Urinary bladder (tissue), 4 donors: ENCODE data around the gene GNAL. TPM values are rescaled to one million over a fixed set of nuclear protein-coding genes. Genes with fewer than 3 reads are reported as not detected.
"Not testable (repeated sequence)": the region's sequence is repeated elsewhere in the genome, so short reads cannot be mapped to it uniquely, and the experiment has no call there.

ENCODE experiments used
- DNase-seq: peaks from one replicate; pipeline ENCODE4 v3.0.0-alpha.2; 2015; ENCODE audit errors: extremely low spot score
- H3K27ac ChIP-seq: one replicate; pipeline ENCODE4 v1.5.1; 2013; ENCODE audit warnings: low read depth, mild to moderate bottlenecking, moderate library complexity
- H3K36me3 ChIP-seq: one replicate; pipeline ENCODE4 v1.6.1; 2013; ENCODE audit warnings: mild to moderate bottlenecking, moderate library complexity; ENCODE audit not compliant: insufficient read depth
- H3K4me1 ChIP-seq: one replicate; pipeline ENCODE4 v1.6.1; 2013; ENCODE audit warnings: mild to moderate bottlenecking, moderate library complexity; ENCODE audit not compliant: insufficient read depth
- H3K4me3 ChIP-seq: one replicate; pipeline ENCODE4 v1.5.1; 2013; ENCODE audit warnings: low read depth, low read length
- WGBS: extraction: QIAGEN DNeasy Blood & Tissue Kit; methylation state at CpG from one replicate; pipeline ENCODE4 v1.1.7; 2013; 5-methylcytosine and 5-hydroxymethylcytosine counted together
- polyA plus RNA-seq: library from polyadenylated mRNA; stranded (reverse); fragments of 200-250 nt; gene quantifications from one replicate; pipeline ENCODE4 v1.2.3, GENCODE V29; 2013
- total RNA-seq: library from RNA; depleted of rRNA; stranded (reverse); fragments of >200 nt; gene quantifications from one replicate; pipeline ENCODE4 v1.2.3, GENCODE V29; 2014
- donor health status: healthy with polysubstance abuse.
- donor health status: healthy.

The GNAL gene
- total and polyA plus RNA-seq, 2 donors: 6.1 to 19.7 TPM

DNA sequence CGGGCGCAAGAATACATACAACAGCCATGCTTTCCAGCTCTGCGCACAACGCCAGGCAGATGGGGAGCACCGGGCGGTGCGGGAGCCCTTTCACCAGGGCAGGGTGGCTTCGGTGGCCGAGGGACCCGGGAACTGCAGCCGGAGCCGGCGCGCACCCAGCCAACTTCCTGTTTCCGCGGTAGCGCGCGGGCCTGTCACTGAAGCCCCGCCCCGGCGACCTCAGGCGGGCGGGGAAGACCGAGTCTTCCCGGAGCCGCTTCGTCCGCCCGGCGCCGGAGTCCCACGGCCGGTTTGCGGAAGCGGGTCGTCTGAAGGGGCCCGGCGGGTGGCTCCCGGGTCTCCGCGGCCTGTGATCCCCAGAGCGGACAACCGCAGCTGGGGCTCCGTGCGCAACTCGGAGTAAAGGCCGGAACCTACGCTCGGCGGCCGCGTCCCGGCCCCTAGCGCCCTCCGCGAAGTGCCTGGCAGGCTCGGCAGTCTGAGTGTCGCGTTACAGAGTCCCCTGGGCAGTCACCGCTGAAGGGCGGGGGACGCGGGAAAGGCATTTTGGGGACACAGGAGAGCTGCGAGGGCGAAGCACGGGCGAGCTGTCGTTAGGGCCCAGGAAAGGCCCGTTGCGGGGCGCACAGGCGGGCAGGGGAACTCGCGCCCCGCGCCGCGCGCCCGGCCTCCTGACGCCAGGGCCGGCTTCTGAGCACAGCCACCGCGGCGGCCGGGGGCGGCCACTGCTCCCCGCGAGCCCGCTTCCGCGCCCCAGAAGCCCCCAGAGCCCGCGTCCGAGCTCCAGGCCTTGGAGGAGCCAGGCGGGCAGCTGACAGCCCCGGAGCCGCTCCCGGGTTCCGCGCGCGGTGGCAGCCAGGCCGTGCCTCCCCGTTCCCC, 219.4 kb downstream of the GNAL start, which contains the start of gene MPPE1:
Gene MPPE1 (minus strand): TSS at position 136 of the 879 bp plus-strand sequence. CDS start 11,053 bp downstream, outside the sequence.
- Histone ChIP-seq H3K36me3 (no peaks in the 10 kb centered on the region), H3K4me1 (peaks cover 2% of the 10 kb centered on the region), H3K27ac (peak within 1 kb of the TSS; percentile 98), H3K4me3 (peak within 1 kb of the TSS; percentile 82)
- under 1% methylated on average over 106 of the region's 106 CpGs for WGBS
- DNase-seq: peak; percentile 63

- Histone ChIP-seq H3K4me3 (peak overlapping the region; percentile 82), H3K27ac (peak overlapping the region; percentile 98), H3K4me1 (peaks cover 2% of the 10 kb centered on the region), H3K36me3 (no peaks in the 10 kb centered on the region)
- DNase-seq: no peak
- WGBS: 8% methylated on average over 13 of the region's 13 CpGs
These were observed 220.0 kb downstream of the GNAL start for GRCh38 chr18:11909061-11909455.

GRCh38 chr18:11909591-11910026, 220.5 kb downstream of the GNAL start:
- H3K4me1 ChIP-seq: peaks cover 2% of the 10 kb centered on the region
- H3K4me3 ChIP-seq: no peak overlapping the region
- no peak for DNase-seq
- no peaks in the 10 kb centered on the region for H3K36me3 ChIP-seq
- 46% methylated on average over 2 of the region's 2 CpGs for WGBS
- peak overlapping the region; percentile 78 for H3K27ac ChIP-seq

GRCh38 chr18:11916880-11917279, 227.8 kb downstream of the GNAL start:
- not testable (repeated sequence) for DNase-seq, H3K27ac ChIP-seq, H3K4me1 ChIP-seq, H3K36me3 ChIP-seq, H3K4me3 ChIP-seq
- 63% methylated on average over 4 of the region's 4 CpGs for WGBS

DNA sequence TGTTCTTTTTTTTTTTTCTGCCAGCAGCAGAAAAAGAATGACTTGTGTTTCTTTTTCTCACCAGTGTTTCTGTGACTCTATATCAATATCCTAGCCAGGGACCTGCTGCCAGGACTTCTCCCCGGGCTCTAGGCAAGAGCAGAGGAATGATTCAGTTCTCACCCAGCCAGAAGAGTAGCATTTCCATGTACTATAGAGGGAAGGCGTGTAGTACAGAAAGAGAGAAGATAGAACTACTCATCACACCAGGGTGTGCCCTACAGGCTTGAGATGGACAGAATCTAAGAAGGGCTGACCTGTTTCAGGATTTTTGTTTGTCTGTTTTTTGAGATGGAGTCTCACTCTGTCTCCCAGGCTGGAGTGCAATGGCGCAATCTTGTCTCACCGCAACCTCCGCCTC, 230.5 kb downstream of the GNAL start:
- not testable (repeated sequence) for DNase-seq

GRCh38 chr18:11923450-11923849, 234.4 kb downstream of the GNAL start:
- no peak overlapping the region for H3K4me3 ChIP-seq
- no peaks in the 10 kb centered on the region for H3K36me3 ChIP-seq
- no peak overlapping the region for H3K27ac ChIP-seq
- 95% methylated on average over 3 of the region's 3 CpGs for WGBS
- no peaks in the 10 kb centered on the region for H3K4me1 ChIP-seq
- DNase-seq: no peak

More for the DNA sequence above, 230.5 kb downstream of the GNAL start:
- not testable (repeated sequence) for H3K36me3 ChIP-seq, H3K4me1 ChIP-seq, H3K27ac ChIP-seq, H3K4me3 ChIP-seq
- 87% methylated on average over 5 of the region's 5 CpGs for WGBS

- Histone ChIP-seq H3K27ac (no peak overlapping the region), H3K4me1 (no peaks in the 10 kb centered on the region), H3K36me3 (no peaks in the 10 kb centered on the region), H3K4me3 (no peak overlapping the region)
- WGBS: 57% methylated on average over 12 of the region's 12 CpGs
- DNase-seq: no peak
These were observed 236.9 kb downstream of the GNAL start for GRCh38 chr18:11925800-11926481.

GRCh38 chr18:11927497-11927896, 238.4 kb downstream of the GNAL start:
- H3K27ac ChIP-seq: no peak overlapping the region
- 38% methylated on average over 1 of the region's 1 CpG for WGBS
- H3K36me3 ChIP-seq: no peaks in the 10 kb centered on the region
- DNase-seq: no peak
- no peaks in the 10 kb centered on the region for H3K4me1 ChIP-seq
- H3K4me3 ChIP-seq: no peak overlapping the region

GRCh38 chr18:11932393-11932792, 243.3 kb downstream of the GNAL start:
- no peaks in the 10 kb centered on the region for H3K36me3 ChIP-seq
- no peak for DNase-seq
- no peak overlapping the region for H3K27ac ChIP-seq
- no peaks in the 10 kb centered on the region for H3K4me1 ChIP-seq
- no peak overlapping the region for H3K4me3 ChIP-seq
- 92% methylated on average over 14 of the region's 14 CpGs for WGBS

Other genes starting within 250 kb of the GNAL start
- gene SLC35G4, start 79.7 kb upstream of the GNAL start, total RNA-seq: not detected
- not detected for gene SLC35G4, start 79.7 kb upstream of the GNAL start, polyA plus RNA-seq
- 39.1 TPM for gene CHMP1B, start 162.1 kb downstream of the GNAL start, total RNA-seq
- 46.0 TPM for gene CHMP1B, start 162.1 kb downstream of the GNAL start, polyA plus RNA-seq
- 25.4 TPM for gene MPPE1, start 219.1 kb downstream of the GNAL start, total RNA-seq
- gene MPPE1, start 219.1 kb downstream of the GNAL start, polyA plus RNA-seq: 31.7 TPM